DOHH2 (cell line): ENCODE data around the gene LSM11.

Experiments
- EZH2phosphoT487 ChIP-seq: fragments of 200-600 bp; sonication (generic); IDR thresholded peaks from 2 replicates; pipeline ENCODE4 v1.6.1; 2017; ENCODE audit warnings: borderline replicate concordance, mild to moderate bottlenecking, antibody characterized with exemption, low read length, moderate library complexity, mixed read lengths
- TF ChIP-seq, protein P1 (sequence below): fragments of 200-600 bp; sonication (generic); IDR thresholded peaks from one replicate; pipeline ENCODE4 v1.5.1; 2014; ENCODE audit warnings: antibody characterized with exemption, mild to moderate bottlenecking, low read depth, low read length; ENCODE audit not compliant: poor library complexity, severe bottlenecking

DNA sequence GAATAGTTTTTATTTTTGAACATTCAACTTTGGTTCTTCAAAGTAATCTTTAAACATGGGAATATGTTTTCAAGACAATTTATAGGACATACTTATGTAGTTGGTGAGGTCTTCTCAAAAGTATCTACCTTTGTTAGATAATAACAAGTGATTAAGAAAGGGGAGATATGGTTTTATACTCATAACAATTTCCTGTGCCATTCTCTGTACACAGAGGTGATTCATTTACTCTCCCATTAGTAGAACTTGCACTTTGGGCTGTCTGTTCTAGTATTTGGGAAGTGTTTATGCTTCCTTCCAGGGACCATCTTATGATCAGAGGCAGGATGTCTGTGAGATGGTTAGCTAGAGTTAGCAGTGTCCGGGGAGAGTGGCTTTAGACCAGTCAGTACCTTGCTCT lies 15.2 kb downstream of the LSM11 start:
- TF ChIP-seq, protein P1, sequence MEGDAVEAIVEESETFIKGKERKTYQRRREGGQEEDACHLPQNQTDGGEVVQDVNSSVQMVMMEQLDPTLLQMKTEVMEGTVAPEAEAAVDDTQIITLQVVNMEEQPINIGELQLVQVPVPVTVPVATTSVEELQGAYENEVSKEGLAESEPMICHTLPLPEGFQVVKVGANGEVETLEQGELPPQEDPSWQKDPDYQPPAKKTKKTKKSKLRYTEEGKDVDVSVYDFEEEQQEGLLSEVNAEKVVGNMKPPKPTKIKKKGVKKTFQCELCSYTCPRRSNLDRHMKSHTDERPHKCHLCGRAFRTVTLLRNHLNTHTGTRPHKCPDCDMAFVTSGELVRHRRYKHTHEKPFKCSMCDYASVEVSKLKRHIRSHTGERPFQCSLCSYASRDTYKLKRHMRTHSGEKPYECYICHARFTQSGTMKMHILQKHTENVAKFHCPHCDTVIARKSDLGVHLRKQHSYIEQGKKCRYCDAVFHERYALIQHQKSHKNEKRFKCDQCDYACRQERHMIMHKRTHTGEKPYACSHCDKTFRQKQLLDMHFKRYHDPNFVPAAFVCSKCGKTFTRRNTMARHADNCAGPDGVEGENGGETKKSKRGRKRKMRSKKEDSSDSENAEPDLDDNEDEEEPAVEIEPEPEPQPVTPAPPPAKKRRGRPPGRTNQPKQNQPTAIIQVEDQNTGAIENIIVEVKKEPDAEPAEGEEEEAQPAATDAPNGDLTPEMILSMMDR, result no peak
- no peak for TF ChIP-seq EZH2phosphoT487
